HEK293T (cell line): ENCODE data around the gene NBEA.

Source experiments
- ARNT ChIP-seq: fragments of 450-650 bp; IDR thresholded peaks from 2 replicates; pipeline ENCODE4 v1.6.1; 2017; ENCODE audit warnings: mild to moderate bottlenecking
- ELF4 ChIP-seq: fragments of 450-650 bp; IDR thresholded peaks from 2 replicates; pipeline ENCODE4 v1.6.1; 2017; ENCODE audit warnings: antibody characterized with exemption
- FOXA1 ChIP-seq: fragments of 450-650 bp; IDR thresholded peaks from 2 replicates; pipeline ENCODE4 v1.6.1; 2016; ENCODE audit warnings: mild to moderate bottlenecking
- HDGF ChIP-seq: fragments of 450-650 bp; IDR thresholded peaks from 2 replicates; pipeline ENCODE4 v1.6.1; 2017; ENCODE audit warnings: antibody characterized with exemption, borderline replicate concordance
- SP1 ChIP-seq: fragments of 450-650 bp; IDR thresholded peaks from 2 replicates; pipeline ENCODE4 v1.6.1; 2017
- TARDBP ChIP-seq: fragments of 450-650 bp; IDR thresholded peaks from 2 replicates; pipeline ENCODE4 v1.6.1; 2016
- ZNF384 ChIP-seq: fragments of 450-650 bp; IDR thresholded peaks from 2 replicates; pipeline ENCODE4 v1.6.1; 2016

DNA sequence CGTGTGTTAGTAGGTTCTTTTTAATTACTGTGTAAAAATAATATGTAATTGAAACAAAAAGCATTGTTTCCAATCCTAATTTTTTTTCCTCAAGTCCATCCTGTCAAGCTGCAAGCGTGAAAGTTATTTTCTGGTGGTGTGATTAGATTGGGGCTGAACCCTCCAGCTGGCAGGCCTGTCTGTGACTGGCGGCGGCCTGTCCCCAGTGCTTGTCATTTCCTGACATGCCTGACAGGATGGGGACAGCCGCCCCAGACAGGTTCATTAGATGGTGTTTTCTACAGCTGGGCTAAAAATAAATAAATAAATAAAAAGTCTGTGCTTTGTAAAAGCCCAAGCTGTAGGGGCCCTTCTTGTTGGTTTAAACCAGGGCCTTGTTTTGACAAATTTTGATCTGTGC is 588.1 kb downstream of the NBEA start:
- TF ChIP-seq ZNF384: no peak
- TF ChIP-seq TARDBP: no peak
- no peak for TF ChIP-seq SP1
- TF ChIP-seq ELF4: no peak
- TF ChIP-seq HDGF: no peak
- no peak for TF ChIP-seq FOXA1
- no peak for TF ChIP-seq ARNT
